HepG2 (cell line): Measurements from ENCODE around the gene ADH4. TPM values are rescaled to one million over a fixed set of nuclear protein-coding genes. Genes with fewer than 3 reads are reported as not detected.

Source experiments
- ARID3A ChIP-seq: IDR thresholded peaks from 2 replicates; pipeline ENCODE4 v1.6.1; 2012; ENCODE audit warnings: low read depth, low read length, improper control_type of control experiment
- DNMT1 ChIP-seq: sonication (generic); formaldehyde crosslinking; IDR thresholded peaks from 2 replicates; pipeline ENCODE4 v1.5.1; 2020; ENCODE audit warnings: mild to moderate bottlenecking, missing genetic modification reagents
- DNMT3B ChIP-seq: conservative IDR thresholded peaks from 2 replicates; pipeline ENCODE4 v1.6.1; 2016; ENCODE audit warnings: missing biosample characterization, control low read depth
- ISX ChIP-seq: sonication (generic); formaldehyde crosslinking; conservative IDR thresholded peaks from 2 replicates; pipeline ENCODE4 v1.5.0; 2020; ENCODE audit warnings: missing genetic modification reagents
- KMT2A ChIP-seq: sonication (generic); formaldehyde crosslinking; IDR thresholded peaks from 2 replicates; pipeline ENCODE4 v1.4.0; 2020; ENCODE audit warnings: missing genetic modification reagents
- MBD4 ChIP-seq: IDR thresholded peaks from 2 replicates; pipeline ENCODE4 v1.6.1; 2012; ENCODE audit warnings: low read length, inconsistent platforms, borderline replicate concordance
- RAD51 ChIP-seq: fragments of 450-650 bp; IDR thresholded peaks from 2 replicates; pipeline ENCODE4 v1.6.1; 2016; ENCODE audit warnings: borderline replicate concordance
- RXRB ChIP-seq: IDR thresholded peaks from 2 replicates; pipeline ENCODE4 v1.6.1; 2016; ENCODE audit warnings: borderline replicate concordance, missing genetic modification reagents, missing compliant biosample characterization
- SMC3 ChIP-seq: IDR thresholded peaks from 2 replicates; pipeline ENCODE4 v1.6.1; 2011; ENCODE audit warnings: low read length, improper control_type of control experiment
- STAG1 ChIP-seq: sonication (generic); formaldehyde crosslinking; IDR thresholded peaks from 2 replicates; pipeline ENCODE4 v1.4.0; 2020; ENCODE audit warnings: missing genetic modification reagents
- ZNF432 ChIP-seq: sonication (generic); formaldehyde crosslinking; IDR thresholded peaks from 2 replicates; pipeline ENCODE4 v1.5.0; 2020; ENCODE audit warnings: missing genetic modification reagents, mild to moderate bottlenecking, borderline replicate concordance
- ZNF496 ChIP-seq: sonication (generic); formaldehyde crosslinking; IDR thresholded peaks from 2 replicates; pipeline ENCODE4 v1.8.1; 2023; ENCODE audit warnings: mild to moderate bottlenecking, moderate library complexity, missing genetic modification reagents; ENCODE audit not compliant: insufficient replicate concordance
- ZNF550 ChIP-seq: sonication (generic); formaldehyde crosslinking; IDR thresholded peaks from 2 replicates; pipeline ENCODE4 v1.4.0; 2020; ENCODE audit warnings: mild to moderate bottlenecking, missing genetic modification reagents, borderline replicate concordance
- ZNF678 ChIP-seq: sonication (generic); formaldehyde crosslinking; IDR thresholded peaks from 2 replicates; pipeline ENCODE4 v1.4.0; 2020; ENCODE audit warnings: mild to moderate bottlenecking, missing genetic modification reagents
- ZNF704 ChIP-seq: sonication (generic); formaldehyde crosslinking; IDR thresholded peaks from 2 replicates; pipeline ENCODE4 v1.8.1; 2023; ENCODE audit warnings: mild to moderate bottlenecking, inconsistent platforms, moderate library complexity, missing genetic modification reagents, borderline replicate concordance
- ZNF724P ChIP-seq: sonication (generic); formaldehyde crosslinking; IDR thresholded peaks from 2 replicates; pipeline ENCODE4 v1.8.0; 2022; ENCODE audit warnings: missing genetic modification reagents, borderline replicate concordance
- polyA plus RNA-seq, 8 experiments: library from polyadenylated mRNA; depleted of rRNA in 3 of 8; stranded (reverse) in 7 of 8; unstranded in 1 of 8; fragments of >200 nt; fragmentation: Illumina TruSeq in 4 of 8; extraction: Trizol in 4 of 8; gene quantifications; 2 replicates each; pipeline versions ENCODE4 v1.2.1 to v1.2.3, GENCODE V29; 2011 to 2016; ENCODE audit warnings: low read depth in 4 of 8, missing spikeins in 1 of 8, mixed read lengths in 1 of 8; ENCODE audit not compliant: insufficient read depth in 1 of 8
- total RNA-seq, 5 experiments: library from RNA; depleted of rRNA; stranded (reverse); fragments of >200 nt; fragmentation: Illumina TruSeq; extraction: Trizol; gene quantifications; 2 replicates each; pipeline ENCODE4 v1.2.3, GENCODE V29; 2016; ENCODE audit warnings: low read depth in 1 of 5
- TF ChIP-seq, protein P1 (sequence below): sonication (generic); formaldehyde crosslinking; IDR thresholded peaks from 2 replicates; pipeline ENCODE4 v1.5.1; 2020; ENCODE audit warnings: mild to moderate bottlenecking, missing genetic modification reagents
- TF ChIP-seq, protein P2 (sequence below): sonication (generic); formaldehyde crosslinking; IDR thresholded peaks from 2 replicates; pipeline ENCODE4 v1.5.0; 2020; ENCODE audit warnings: mild to moderate bottlenecking, missing genetic modification reagents, moderate library complexity
- TF ChIP-seq, protein P3 (sequence below): sonication (generic); formaldehyde crosslinking; IDR thresholded peaks from 2 replicates; pipeline ENCODE4 v1.4.0; 2020; ENCODE audit warnings: missing genetic modification reagents, borderline replicate concordance

Gene ADH4
- total and polyA plus RNA-seq, 2 of the 13 experiments (the other 11 are each of a cell fraction or from before 2014, with no cell fraction given) = 24.3 to 31.1 TPM

DNA sequence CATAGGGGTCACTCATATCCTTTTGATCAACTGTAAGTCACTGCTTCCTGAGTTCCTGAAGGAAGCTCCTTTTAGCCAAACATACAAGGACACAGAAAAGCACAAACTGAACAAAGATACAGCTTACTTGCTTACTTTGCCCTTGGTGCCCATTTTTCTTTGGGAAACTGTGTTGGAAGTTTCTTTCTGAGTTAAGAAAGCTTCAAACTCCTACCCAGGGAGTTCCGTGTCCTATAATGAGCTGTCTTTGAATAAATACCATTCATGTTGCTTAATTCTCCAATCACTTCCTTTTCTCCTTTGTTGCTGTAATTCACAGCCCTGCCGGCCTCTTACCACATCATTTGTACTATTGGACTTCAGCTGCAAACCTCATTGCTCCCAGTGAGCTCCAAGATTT is at the start of gene ADH4 (continued):
- TF ChIP-seq, protein P1, sequence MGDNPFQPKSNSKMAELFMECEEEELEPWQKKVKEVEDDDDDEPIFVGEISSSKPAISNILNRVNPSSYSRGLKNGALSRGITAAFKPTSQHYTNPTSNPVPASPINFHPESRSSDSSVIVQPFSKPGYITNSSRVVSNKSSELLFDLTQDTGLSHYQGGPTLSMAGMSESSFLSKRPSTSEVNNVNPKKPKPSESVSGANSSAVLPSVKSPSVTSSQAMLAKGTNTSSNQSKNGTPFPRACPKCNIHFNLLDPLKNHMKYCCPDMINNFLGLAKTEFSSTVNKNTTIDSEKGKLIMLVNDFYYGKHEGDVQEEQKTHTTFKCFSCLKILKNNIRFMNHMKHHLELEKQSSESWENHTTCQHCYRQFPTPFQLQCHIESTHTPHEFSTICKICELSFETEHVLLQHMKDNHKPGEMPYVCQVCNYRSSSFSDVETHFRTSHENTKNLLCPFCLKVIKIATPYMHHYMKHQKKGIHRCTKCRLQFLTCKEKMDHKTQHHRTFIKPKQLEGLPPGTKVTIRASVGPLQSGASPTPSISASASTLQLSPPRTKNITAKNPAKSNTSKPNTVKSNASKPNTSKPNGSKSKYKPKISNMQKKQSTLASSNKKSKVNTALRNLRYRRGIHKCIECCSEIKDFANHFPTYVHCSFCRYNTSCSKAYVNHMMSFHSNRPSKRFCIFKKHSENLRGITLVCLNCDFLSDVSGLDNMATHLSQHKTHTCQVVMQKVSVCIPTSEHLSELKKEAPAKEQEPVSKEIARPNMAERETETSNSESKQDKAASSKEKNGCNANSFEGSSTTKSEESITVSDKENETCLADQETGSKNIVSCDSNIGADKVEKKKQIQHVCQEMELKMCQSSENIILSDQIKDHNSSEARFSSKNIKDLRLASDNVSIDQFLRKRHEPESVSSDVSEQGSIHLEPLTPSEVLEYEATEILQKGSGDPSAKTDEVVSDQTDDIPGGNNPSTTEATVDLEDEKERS (CRISPR knock-in tag) = no peak
- TF ChIP-seq ZNF550 (CRISPR knock-in tag) (no peak), ARID3A (peak; percentile 84), ISX (CRISPR knock-in tag) (no peak), ZNF496 (CRISPR knock-in tag) (no peak), ZNF432 (no peak), ZNF678 (CRISPR knock-in tag) (no peak), STAG1 (no peak), SMC3 (peak; percentile 13; the same call in 1 of the 2 replicates), ZNF704 (no peak), MBD4 (0 out of 2 replicates have a peak, but pooled peaks have one; percentile 79), DNMT1 (CRISPR knock-in tag) (no peak), RXRB (CRISPR knock-in tag) (peak; percentile 38; the same call in 1 of the 2 replicates), DNMT3B (CRISPR knock-in tag) (no peak), KMT2A (CRISPR knock-in tag) (no peak), ZNF724P (CRISPR knock-in tag) (no peak), RAD51 (no peak)
- TF ChIP-seq, protein P2, sequence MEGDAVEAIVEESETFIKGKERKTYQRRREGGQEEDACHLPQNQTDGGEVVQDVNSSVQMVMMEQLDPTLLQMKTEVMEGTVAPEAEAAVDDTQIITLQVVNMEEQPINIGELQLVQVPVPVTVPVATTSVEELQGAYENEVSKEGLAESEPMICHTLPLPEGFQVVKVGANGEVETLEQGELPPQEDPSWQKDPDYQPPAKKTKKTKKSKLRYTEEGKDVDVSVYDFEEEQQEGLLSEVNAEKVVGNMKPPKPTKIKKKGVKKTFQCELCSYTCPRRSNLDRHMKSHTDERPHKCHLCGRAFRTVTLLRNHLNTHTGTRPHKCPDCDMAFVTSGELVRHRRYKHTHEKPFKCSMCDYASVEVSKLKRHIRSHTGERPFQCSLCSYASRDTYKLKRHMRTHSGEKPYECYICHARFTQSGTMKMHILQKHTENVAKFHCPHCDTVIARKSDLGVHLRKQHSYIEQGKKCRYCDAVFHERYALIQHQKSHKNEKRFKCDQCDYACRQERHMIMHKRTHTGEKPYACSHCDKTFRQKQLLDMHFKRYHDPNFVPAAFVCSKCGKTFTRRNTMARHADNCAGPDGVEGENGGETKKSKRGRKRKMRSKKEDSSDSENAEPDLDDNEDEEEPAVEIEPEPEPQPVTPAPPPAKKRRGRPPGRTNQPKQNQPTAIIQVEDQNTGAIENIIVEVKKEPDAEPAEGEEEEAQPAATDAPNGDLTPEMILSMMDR (CRISPR knock-in tag) = no peak
- TF ChIP-seq, protein P3, sequence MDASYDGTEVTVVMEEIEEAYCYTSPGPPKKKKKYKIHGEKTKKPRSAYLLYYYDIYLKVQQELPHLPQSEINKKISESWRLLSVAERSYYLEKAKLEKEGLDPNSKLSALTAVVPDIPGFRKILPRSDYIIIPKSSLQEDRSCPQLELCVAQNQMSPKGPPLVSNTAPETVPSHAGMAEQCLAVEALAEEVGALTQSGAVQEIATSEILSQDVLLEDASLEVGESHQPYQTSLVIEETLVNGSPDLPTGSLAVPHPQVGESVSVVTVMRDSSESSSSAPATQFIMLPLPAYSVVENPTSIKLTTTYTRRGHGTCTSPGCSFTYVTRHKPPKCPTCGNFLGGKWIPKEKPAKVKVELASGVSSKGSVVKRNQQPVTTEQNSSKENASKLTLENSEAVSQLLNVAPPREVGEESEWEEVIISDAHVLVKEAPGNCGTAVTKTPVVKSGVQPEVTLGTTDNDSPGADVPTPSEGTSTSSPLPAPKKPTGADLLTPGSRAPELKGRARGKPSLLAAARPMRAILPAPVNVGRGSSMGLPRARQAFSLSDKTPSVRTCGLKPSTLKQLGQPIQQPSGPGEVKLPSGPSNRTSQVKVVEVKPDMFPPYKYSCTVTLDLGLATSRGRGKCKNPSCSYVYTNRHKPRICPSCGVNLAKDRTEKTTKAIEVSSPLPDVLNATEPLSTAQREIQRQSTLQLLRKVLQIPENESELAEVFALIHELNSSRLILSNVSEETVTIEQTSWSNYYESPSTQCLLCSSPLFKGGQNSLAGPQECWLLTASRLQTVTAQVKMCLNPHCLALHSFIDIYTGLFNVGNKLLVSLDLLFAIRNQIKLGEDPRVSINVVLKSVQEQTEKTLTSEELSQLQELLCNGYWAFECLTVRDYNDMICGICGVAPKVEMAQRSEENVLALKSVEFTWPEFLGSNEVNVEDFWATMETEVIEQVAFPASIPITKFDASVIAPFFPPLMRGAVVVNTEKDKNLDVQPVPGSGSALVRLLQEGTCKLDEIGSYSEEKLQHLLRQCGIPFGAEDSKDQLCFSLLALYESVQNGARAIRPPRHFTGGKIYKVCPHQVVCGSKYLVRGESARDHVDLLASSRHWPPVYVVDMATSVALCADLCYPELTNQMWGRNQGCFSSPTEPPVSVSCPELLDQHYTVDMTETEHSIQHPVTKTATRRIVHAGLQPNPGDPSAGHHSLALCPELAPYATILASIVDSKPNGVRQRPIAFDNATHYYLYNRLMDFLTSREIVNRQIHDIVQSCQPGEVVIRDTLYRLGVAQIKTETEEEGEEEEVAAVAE = no peak
